Trophoblast cell (in vitro differentiated cells and primary cell): ENCODE results near the gene SLITRK3.

Source experiments
- DNase-seq, 2 donors: peaks; one replicate each; pipeline ENCODE4 v3.0.0-alpha.2; 2016
- H2AFZ ChIP-seq: 2 replicates; pipeline ENCODE4 v1.6.1; 2013; ENCODE audit warnings: low read length, moderate library complexity, mild to moderate bottlenecking; ENCODE audit not compliant: insufficient read depth, poor library complexity
- H2AK5ac ChIP-seq: 2 replicates; pipeline ENCODE4 v1.6.1; 2013; ENCODE audit warnings: mild to moderate bottlenecking, low read length
- H2BK120ac ChIP-seq: 2 replicates; pipeline ENCODE4 v1.6.1; 2013; ENCODE audit warnings: low read length, mild to moderate bottlenecking, moderate library complexity; ENCODE audit not compliant: insufficient read depth, poor library complexity
- H2BK12ac ChIP-seq: 2 replicates; pipeline ENCODE4 v1.6.1; 2013; ENCODE audit warnings: mild to moderate bottlenecking, low read length, moderate library complexity
- H2BK5ac ChIP-seq: 2 replicates; pipeline ENCODE4 v1.6.1; 2013; ENCODE audit warnings: low read length, low read depth, moderate library complexity, mild to moderate bottlenecking; ENCODE audit not compliant: poor library complexity
- H3K14ac ChIP-seq: 2 replicates; pipeline ENCODE4 v1.6.1; 2013; ENCODE audit warnings: mild to moderate bottlenecking, low read length
- H3K18ac ChIP-seq: 2 replicates; pipeline ENCODE4 v1.6.1; 2013; ENCODE audit warnings: mild to moderate bottlenecking, low read length
- H3K23ac ChIP-seq: 2 replicates; pipeline ENCODE4 v1.6.1; 2013; ENCODE audit warnings: low read length
- H3K27ac ChIP-seq: 2 replicates; pipeline ENCODE4 v1.5.1; 2013; ENCODE audit warnings: low read depth, mild to moderate bottlenecking, inconsistent platforms, low read length, moderate library complexity
- H3K27me3 ChIP-seq: 2 replicates; pipeline ENCODE4 v1.6.1; 2013; ENCODE audit warnings: inconsistent platforms, mild to moderate bottlenecking, low read length, moderate library complexity; ENCODE audit not compliant: insufficient read depth
- H3K36me3 ChIP-seq, 2 experiments: 1 replicate in 1 of 2; 2 replicates in 1 of 2; pipeline ENCODE4 v1.6.1; 2013; ENCODE audit warnings: low read length in 2 of 2, mild to moderate bottlenecking in 2 of 2, moderate library complexity in 1 of 2; ENCODE audit not compliant: insufficient read depth in 2 of 2, control insufficient read depth in 1 of 2
- H3K4ac ChIP-seq: 2 replicates; pipeline ENCODE4 v1.6.1; 2013; ENCODE audit warnings: low read depth, mild to moderate bottlenecking, low read length, moderate library complexity
- H3K4me1 ChIP-seq, 2 experiments: 1 replicate in 1 of 2; 2 replicates in 1 of 2; pipeline ENCODE4 v1.6.1; 2013; ENCODE audit warnings: low read length in 2 of 2, mild to moderate bottlenecking in 2 of 2, moderate library complexity in 1 of 2; ENCODE audit not compliant: insufficient read depth in 2 of 2, control insufficient read depth in 1 of 2
- H3K4me2 ChIP-seq: 2 replicates; pipeline ENCODE4 v1.6.1; 2013; ENCODE audit warnings: inconsistent platforms, mild to moderate bottlenecking, low read length, moderate library complexity
- H3K4me3 ChIP-seq: 2 replicates; pipeline ENCODE4 v1.5.1; 2013; ENCODE audit warnings: mild to moderate bottlenecking, low read depth, low read length, inconsistent platforms
- H3K79me1 ChIP-seq: one replicate; pipeline ENCODE4 v1.6.1; 2013; ENCODE audit warnings: low read length
- H3K79me2 ChIP-seq: 2 replicates; pipeline ENCODE4 v1.6.1; 2013; ENCODE audit warnings: low read length, mild to moderate bottlenecking; ENCODE audit not compliant: control insufficient read depth, insufficient read depth, poor library complexity
- H3K9ac ChIP-seq: 2 replicates; pipeline ENCODE4 v1.6.1; 2013; ENCODE audit warnings: mild to moderate bottlenecking, low read length
- H3K9me3 ChIP-seq: 2 replicates; pipeline ENCODE4 v1.6.1; 2013; ENCODE audit warnings: low read depth, mild to moderate bottlenecking, control low read depth, inconsistent platforms, low read length; ENCODE audit not compliant: insufficient read depth
- H4K12ac ChIP-seq: 2 replicates; pipeline ENCODE4 v1.6.1; 2013; ENCODE audit warnings: low read depth, mild to moderate bottlenecking, low read length, moderate library complexity
- H4K8ac ChIP-seq: 2 replicates; pipeline ENCODE4 v1.6.1; 2013; ENCODE audit warnings: low read depth, mild to moderate bottlenecking, low read length, moderate library complexity
- H4K91ac ChIP-seq: one replicate; pipeline ENCODE4 v1.6.1; 2013; ENCODE audit warnings: low read depth, mild to moderate bottlenecking, low read length, moderate library complexity
- WGBS: extraction: QIAGEN DNeasy Blood & Tissue Kit; methylation state at CpG from one replicate; pipeline ENCODE4 v1.1.7; 2013; ENCODE audit warnings: missing lambda C conversion rate; ENCODE audit not compliant: insufficient read length, insufficient coverage; ENCODE audit errors: extremely low coverage; 5-methylcytosine and 5-hydroxymethylcytosine counted together

SLITRK3 gene

DNA sequence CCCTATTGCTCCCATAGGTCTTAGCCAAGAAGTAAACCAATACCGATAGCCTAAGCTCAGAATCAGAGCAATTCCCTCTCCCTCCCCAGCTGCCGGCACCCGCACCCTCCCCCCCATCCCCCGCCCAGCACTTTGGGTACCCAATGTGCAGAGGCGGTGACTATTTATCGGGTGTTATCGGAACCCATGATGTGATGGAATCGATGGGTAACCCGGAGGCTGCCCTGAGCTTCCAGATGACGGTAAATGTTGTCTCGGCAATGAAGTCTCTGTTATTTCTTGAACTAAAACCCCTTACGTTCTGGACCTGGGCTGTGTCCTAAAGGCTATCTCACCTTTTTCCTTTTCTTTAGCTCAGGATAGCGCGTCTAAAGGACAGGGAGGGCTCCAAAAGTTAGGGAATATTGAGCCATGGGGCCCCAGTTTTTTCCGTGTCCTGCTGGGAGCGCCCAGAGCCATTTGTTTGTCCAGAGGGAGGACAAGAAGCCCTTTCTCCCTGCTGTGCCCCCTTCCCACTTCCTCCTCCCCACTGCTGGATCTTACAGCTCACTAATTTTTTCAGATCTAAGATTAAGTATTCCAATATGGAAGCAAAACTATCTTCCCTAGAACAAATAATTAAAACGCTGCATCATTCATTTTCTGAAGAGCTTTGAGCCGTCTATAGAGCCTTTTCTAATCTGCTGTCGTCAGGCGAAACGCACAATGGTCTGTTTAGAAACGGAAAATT is 1.5 kb downstream of the SLITRK3 start:
- Histone ChIP-seq H4K8ac (no peak overlapping the region), H2AK5ac (no peak overlapping the region), H3K79me2 (no peaks in the 10 kb centered on the region), H3K4me1 (peaks cover 5 to 10% of the 10 kb centered on the region in 2 experiments), H3K27me3 (peaks cover 49% of the 10 kb centered on the region), H4K12ac (no peak overlapping the region), H2BK12ac (no peak overlapping the region), H3K9ac (no peak overlapping the region), H3K18ac (no peak overlapping the region), H3K14ac (no peak overlapping the region), H3K4me2 (peak overlapping the region; percentile 93), H3K79me1 (no peaks in the 10 kb centered on the region), H3K27ac (no peak overlapping the region), H2AFZ (no peak overlapping the region), H4K91ac (no peak overlapping the region), H3K36me3 (no peaks in the 10 kb centered on the region), H2BK120ac (no peak overlapping the region), H3K9me3 (no peaks in the 10 kb centered on the region), H3K4me3 (no peak overlapping the region), H2BK5ac (no peak overlapping the region), H3K23ac (no peak overlapping the region), H3K4ac (no peak overlapping the region)
- DNase-seq: no peak
- no CpG with 5 or more reads among the region's 22 CpGs for WGBS

DNA sequence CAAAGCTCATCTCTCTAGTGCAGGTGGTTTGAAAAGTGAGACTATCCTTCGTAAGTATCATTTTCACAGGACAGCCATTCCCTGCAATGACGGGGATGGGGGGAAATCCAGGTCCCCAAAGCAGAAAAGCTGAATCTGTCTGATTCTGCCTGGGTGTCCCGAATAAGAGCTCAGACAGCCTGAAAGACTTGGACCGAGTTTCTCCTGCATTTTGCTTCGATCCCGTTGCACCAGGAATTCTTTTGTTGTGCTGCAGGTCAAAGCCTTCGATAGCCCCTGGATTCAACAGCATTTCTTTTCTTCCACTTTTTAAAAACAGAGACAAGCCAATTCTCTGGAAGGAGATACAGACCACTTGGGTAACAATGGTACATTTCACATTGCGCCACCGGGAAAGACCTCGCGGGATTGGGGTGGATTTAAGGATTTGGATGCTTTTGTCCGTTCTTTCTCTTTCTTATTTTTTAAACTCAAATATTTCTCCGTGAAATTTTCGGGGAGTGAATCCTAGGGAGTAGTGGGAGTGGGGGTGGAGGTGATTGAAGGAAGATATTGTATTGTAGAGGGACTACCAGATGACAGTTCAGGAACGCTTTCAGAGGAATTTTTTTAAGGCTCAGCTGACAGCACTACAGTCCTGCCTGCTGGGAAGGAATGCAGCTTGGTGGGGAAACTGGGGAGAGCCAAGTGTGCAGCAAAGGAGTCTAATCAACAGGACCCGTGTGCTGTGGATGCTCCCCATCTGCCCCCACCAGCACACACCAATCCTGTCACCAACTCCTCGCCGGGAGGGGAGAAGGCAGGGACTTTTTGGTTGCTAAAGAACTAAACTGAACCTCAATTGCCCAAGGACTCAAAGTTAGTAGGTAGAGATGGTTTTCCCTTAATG is 2.6 kb downstream of the SLITRK3 start:
- H2AK5ac ChIP-seq: no peak overlapping the region
- H3K36me3 ChIP-seq: no peaks in the 10 kb centered on the region
- no peak overlapping the region for H4K12ac ChIP-seq
- H3K27ac ChIP-seq: no peak overlapping the region
- no peaks in the 10 kb centered on the region for H3K79me1 ChIP-seq
- no peak overlapping the region for H3K18ac ChIP-seq
- peaks cover 49% of the 10 kb centered on the region for H3K27me3 ChIP-seq
- H2BK5ac ChIP-seq: no peak overlapping the region
- no peak overlapping the region for H3K14ac ChIP-seq
- H3K4ac ChIP-seq: no peak overlapping the region
- H3K79me2 ChIP-seq: no peaks in the 10 kb centered on the region
- no peaks in the 10 kb centered on the region for H3K9me3 ChIP-seq
- H3K4me1 ChIP-seq: peaks cover 5 to 10% of the 10 kb centered on the region in 2 experiments
- no peak overlapping the region for H2AFZ ChIP-seq
- no CpG with 5 or more reads among the region's 18 CpGs for WGBS
- no peak for DNase-seq
- H3K4me3 ChIP-seq: no peak overlapping the region
- no peak overlapping the region for H2BK12ac ChIP-seq
- H2BK120ac ChIP-seq: no peak overlapping the region
- no peak overlapping the region for H3K23ac ChIP-seq
- H4K91ac ChIP-seq: no peak overlapping the region
- H4K8ac ChIP-seq: no peak overlapping the region
- no peak overlapping the region for H3K9ac ChIP-seq
- H3K4me2 ChIP-seq: peak overlapping the region; percentile 11

DNA sequence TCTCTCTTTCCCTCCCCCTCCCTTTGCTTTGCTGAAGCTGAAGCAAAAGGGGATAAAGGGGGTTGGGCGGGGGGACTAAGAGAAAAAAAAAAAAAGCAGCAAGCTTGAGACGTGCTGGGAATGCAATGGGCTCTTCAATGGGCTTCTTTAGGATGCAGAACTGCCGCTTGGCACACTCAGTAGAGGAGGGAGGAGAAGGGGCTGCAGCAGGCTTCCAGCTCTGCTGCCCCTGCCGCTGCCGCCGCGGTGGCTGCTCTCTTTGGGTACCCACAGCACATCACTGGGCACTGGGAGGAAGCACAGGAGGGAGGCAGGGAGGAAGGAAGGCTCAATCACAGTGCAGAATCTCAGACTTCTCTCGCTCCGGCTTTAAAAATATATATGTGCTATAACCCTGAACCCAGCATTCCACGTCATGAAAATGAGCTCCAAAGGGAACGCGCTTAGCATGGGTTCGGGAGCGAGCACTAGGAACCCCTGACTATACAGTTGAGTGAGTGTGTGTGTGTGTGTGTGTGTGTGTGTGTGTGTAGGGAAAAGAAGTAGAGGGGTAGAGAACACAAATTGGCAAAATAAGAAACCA is 3.5 kb downstream of the SLITRK3 start:
- Histone ChIP-seq H2BK12ac (no peak overlapping the region), H2BK5ac (no peak overlapping the region), H4K12ac (no peak overlapping the region), H2BK120ac (no peak overlapping the region), H3K9me3 (no peaks in the 10 kb centered on the region), H3K4ac (no peak overlapping the region), H4K91ac (no peak overlapping the region), H3K9ac (no peak overlapping the region), H3K4me2 (peak overlapping the region; percentile 32), H3K79me2 (no peaks in the 10 kb centered on the region), H3K23ac (no peak overlapping the region), H3K79me1 (no peaks in the 10 kb centered on the region), H2AFZ (no peak overlapping the region), H3K36me3 (no peaks in the 10 kb centered on the region), H3K14ac (no peak overlapping the region), H3K27me3 (peaks cover 49% of the 10 kb centered on the region), H2AK5ac (no peak overlapping the region), H3K4me3 (no peak overlapping the region), H4K8ac (no peak overlapping the region), H3K18ac (no peak overlapping the region), H3K4me1 (peaks cover 5 to 10% of the 10 kb centered on the region in 2 experiments), H3K27ac (no peak overlapping the region)
- no CpG with 5 or more reads among the region's 14 CpGs for WGBS
- DNase-seq: no peak

DNA sequence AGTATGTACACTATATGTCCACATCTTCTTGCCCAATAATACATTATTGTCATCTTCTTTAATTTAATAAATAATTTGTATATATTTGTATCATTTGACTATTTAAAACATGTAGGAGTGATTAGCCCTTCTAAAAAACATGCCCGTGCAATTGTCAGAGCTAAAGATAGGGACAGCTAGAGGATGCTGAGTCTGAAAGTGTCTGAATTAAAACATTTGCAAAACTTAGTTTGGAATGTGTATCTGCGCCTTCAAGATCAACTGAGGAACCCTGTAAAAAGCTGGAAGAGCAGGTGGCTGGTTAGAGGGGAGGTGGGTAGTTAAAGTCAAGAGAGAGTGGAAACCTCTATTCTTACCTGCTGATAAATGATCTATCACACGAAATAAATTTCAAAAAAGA is 4.7 kb downstream of the SLITRK3 start:
- Histone ChIP-seq H2BK5ac (no peak overlapping the region), H3K4ac (no peak overlapping the region), H3K36me3 (no peaks in the 10 kb centered on the region), H3K4me2 (no peak overlapping the region), H3K79me1 (no peaks in the 10 kb centered on the region), H3K4me1 (peaks cover 5 to 10% of the 10 kb centered on the region in 2 experiments), H4K8ac (no peak overlapping the region), H2AFZ (no peak overlapping the region), H3K23ac (no peak overlapping the region), H3K18ac (no peak overlapping the region), H3K9ac (no peak overlapping the region), H3K27me3 (peaks cover 39% of the 10 kb centered on the region), H3K79me2 (no peaks in the 10 kb centered on the region), H4K12ac (no peak overlapping the region), H4K91ac (no peak overlapping the region), H3K27ac (no peak overlapping the region), H2AK5ac (no peak overlapping the region), H3K4me3 (no peak overlapping the region), H3K14ac (no peak overlapping the region), H3K9me3 (no peaks in the 10 kb centered on the region), H2BK120ac (no peak overlapping the region), H2BK12ac (no peak overlapping the region)
- DNase-seq: no peak
- no CpG with 5 or more reads among the region's 3 CpGs for WGBS
